Measurements from ENCODE around the gene SLC16A12. TPM values are rescaled to one million over a fixed set of nuclear protein-coding genes. Genes with fewer than 3 reads are reported as not detected.

The SLC16A12 gene
- total and polyA plus RNA-seq, 2 of the 4 experiments (the other 2 are of a cell fraction) = 1.4 to 1.6 TPM

- Histone ChIP-seq H3K23ac (ENCODE audit: low read depth, low read length) (no peak overlapping the region), H3K9me3 (ENCODE audit: control insufficient read depth, insufficient read depth, low read length) (peaks cover 3% of the 10 kb centered on the region; the same call in 1 of the 2 replicates), H3K9me1 (ENCODE audit: insufficient read depth, low read length) (peaks cover 8% of the 10 kb centered on the region), H3K9ac (ENCODE audit: low read depth, low read length) (no peak overlapping the region), H2AK9ac (replicated peaks; ENCODE audit: low read depth, low read length, poor library complexity) (no peak overlapping the region), H3K18ac (ENCODE audit: low read depth, low read length) (peak overlapping the region; percentile 79), H3K4me1 (ENCODE audit: control insufficient read depth, insufficient read depth, low read length) (peaks cover 12% of the 10 kb centered on the region), H3K79me1 (ENCODE audit: low read depth in 1 of 2, low read length in 2 of 2) (no peaks in the 10 kb centered on the region; a peak in 1 of 4 replicates), H2BK15ac (ENCODE audit: low read depth, low read length) (no peak overlapping the region), H3K14ac (replicated peaks; ENCODE audit: low read depth, low read length) (no peak overlapping the region), H3K4ac (ENCODE audit: low read depth, low read length) (no peak overlapping the region), H2BK120ac (ENCODE audit: low read depth, low read length) (peak overlapping the region; percentile 44; the same call in 1 of the 2 replicates), H2AK5ac (ENCODE audit: low read depth, low read length) (no peak overlapping the region), H4K8ac (ENCODE audit: low read depth in 2 of 2, low read length in 2 of 2) (peak overlapping the region in 1 of 2 experiments; percentile 45; a peak in 1 of 4 replicates), H4K5ac (ENCODE audit: low read depth, low read length) (peak overlapping the region; percentile 49), H3K56ac (ENCODE audit: extremely low read depth, insufficient read depth, low read length) (no peak overlapping the region), H2AFZ (replicated peaks; ENCODE audit: low read length, poor library complexity) (no peak overlapping the region), H4K20me1 (ENCODE audit: insufficient read depth, low read length) (no peaks in the 10 kb centered on the region), H3K4me2 (ENCODE audit: low read depth, low read length) (peak overlapping the region; percentile 46; the same call in 1 of the 2 replicates), H3K36me3 (ENCODE audit: control insufficient read depth, insufficient read depth, low read length) (no peaks in the 10 kb centered on the region), H3K27ac (ENCODE audit: insufficient read depth, low read length) (peak overlapping the region; percentile 24; the same call in 1 of the 2 replicates), H3K4me3 (ENCODE audit: insufficient read depth, low read depth, low read length) (no peak overlapping the region), H4K91ac (ENCODE audit: insufficient read depth, low read depth, low read length) (no peak overlapping the region), H2BK5ac (ENCODE audit: low read depth, low read length, poor library complexity, severe bottlenecking) (peak overlapping the region; percentile 93), H3K27me3 (ENCODE audit: control insufficient read depth, insufficient read depth, low read length) (no peaks in the 10 kb centered on the region), H2BK20ac (ENCODE audit: low read depth, low read length) (peak overlapping the region; percentile 11; the same call in 1 of the 2 replicates)
- BruUV-seq (replicated peaks) = no TSS peak
- ChIA-PET POLR2A (ENCODE audit: unreplicated experiment) (no interaction called here), CTCF (interaction anchor here (0.9 to 1.2 kb wide), 2 partner anchors 9 to 580 kb away, joined by 3 read pairs; no protein-coding TSS in a partner anchor)
- no peak for TF ChIP-seq CHD1 (IDR thresholded peaks at IDR 0.05; ENCODE audit: low read depth, low read length)
- no peak for TF ChIP-seq USF2 (IDR thresholded peaks at IDR 0.05; ENCODE audit: low read depth, low read length)
- peak; percentile 74; the same call in 1 of the 2 replicates for TF ChIP-seq NFE2L2 (IDR thresholded peaks at IDR 0.05; ENCODE audit: low read depth, low read length)
- TF ChIP-seq CEBPB (IDR thresholded peaks at IDR 0.05; ENCODE audit: low read depth, low read length) = peak; percentile 99
- no peak for TF ChIP-seq MXI1 (IDR thresholded peaks at IDR 0.05; ENCODE audit: borderline replicate concordance, low read depth, low read length)
- TF ChIP-seq SMC3 (IDR thresholded peaks at IDR 0.05; ENCODE audit: low read depth, low read length) = no peak
- TF ChIP-seq, protein P1, sequence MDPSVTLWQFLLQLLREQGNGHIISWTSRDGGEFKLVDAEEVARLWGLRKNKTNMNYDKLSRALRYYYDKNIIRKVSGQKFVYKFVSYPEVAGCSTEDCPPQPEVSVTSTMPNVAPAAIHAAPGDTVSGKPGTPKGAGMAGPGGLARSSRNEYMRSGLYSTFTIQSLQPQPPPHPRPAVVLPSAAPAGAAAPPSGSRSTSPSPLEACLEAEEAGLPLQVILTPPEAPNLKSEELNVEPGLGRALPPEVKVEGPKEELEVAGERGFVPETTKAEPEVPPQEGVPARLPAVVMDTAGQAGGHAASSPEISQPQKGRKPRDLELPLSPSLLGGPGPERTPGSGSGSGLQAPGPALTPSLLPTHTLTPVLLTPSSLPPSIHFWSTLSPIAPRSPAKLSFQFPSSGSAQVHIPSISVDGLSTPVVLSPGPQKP (IDR thresholded peaks at IDR 0.05; ENCODE audit: borderline replicate concordance, low read depth, low read length) = no peak
- peak; percentile 91 for TF ChIP-seq MAFK (IDR thresholded peaks at IDR 0.05; ENCODE audit: low read depth, low read length)
- peak; percentile 80; the same call in 1 of the 2 replicates for TF ChIP-seq FOS (IDR thresholded peaks at IDR 0.05; ENCODE audit: low read depth, low read length)
- TF ChIP-seq POLR2A (IDR thresholded peaks at IDR 0.05; ENCODE audit: low read depth, low read length) = no peak
- TF ChIP-seq RFX5 (IDR thresholded peaks at IDR 0.05; ENCODE audit: low read depth, low read length) = no peak
- no peak for TF ChIP-seq RCOR1 (IDR thresholded peaks at IDR 0.05; ENCODE audit: insufficient replicate concordance, low read length)
- TF ChIP-seq MAZ (IDR thresholded peaks at IDR 0.05; ENCODE audit: borderline replicate concordance, low read depth, low read length) = no peak
- TF ChIP-seq, protein P2, sequence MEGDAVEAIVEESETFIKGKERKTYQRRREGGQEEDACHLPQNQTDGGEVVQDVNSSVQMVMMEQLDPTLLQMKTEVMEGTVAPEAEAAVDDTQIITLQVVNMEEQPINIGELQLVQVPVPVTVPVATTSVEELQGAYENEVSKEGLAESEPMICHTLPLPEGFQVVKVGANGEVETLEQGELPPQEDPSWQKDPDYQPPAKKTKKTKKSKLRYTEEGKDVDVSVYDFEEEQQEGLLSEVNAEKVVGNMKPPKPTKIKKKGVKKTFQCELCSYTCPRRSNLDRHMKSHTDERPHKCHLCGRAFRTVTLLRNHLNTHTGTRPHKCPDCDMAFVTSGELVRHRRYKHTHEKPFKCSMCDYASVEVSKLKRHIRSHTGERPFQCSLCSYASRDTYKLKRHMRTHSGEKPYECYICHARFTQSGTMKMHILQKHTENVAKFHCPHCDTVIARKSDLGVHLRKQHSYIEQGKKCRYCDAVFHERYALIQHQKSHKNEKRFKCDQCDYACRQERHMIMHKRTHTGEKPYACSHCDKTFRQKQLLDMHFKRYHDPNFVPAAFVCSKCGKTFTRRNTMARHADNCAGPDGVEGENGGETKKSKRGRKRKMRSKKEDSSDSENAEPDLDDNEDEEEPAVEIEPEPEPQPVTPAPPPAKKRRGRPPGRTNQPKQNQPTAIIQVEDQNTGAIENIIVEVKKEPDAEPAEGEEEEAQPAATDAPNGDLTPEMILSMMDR (conservative IDR thresholded peaks at IDR 0.05; ENCODE audit: low read depth, low read length) = no peak
- no peak for TF ChIP-seq RAD21 (IDR thresholded peaks at IDR 0.05; ENCODE audit: low read length)
- TF ChIP-seq BHLHE40 (IDR thresholded peaks at IDR 0.05; ENCODE audit: low read depth, low read length) = no peak
- dilution Hi-C loops (cut with HindIII; ENCODE audit: low sequenced_read_pairs, unreplicated experiment) = no loop called here
- in situ Hi-C loops (cut with MboI; ENCODE audit: low sequenced_read_pairs) = no loop called here
- ATAC-seq (ENCODE audit: low read depth) (peak; percentile 79), DNase-seq (peak; percentile 93)
- WGBS, 2 experiments (ENCODE audit: extremely low coverage in 2 of 2, insufficient read length in 1 of 2) = no CpG with 5 or more reads among the region's 3 CpGs
- intact Hi-C loops (cut with micrococcal nuclease) = loop anchor here (2.0 to 5.0 kb wide), 2 partner anchors 36 to 55 kb away; no protein-coding TSS in a partner anchor
Measured at GRCh38 chr10:89481662-89482061, 53.7 kb downstream of the SLC16A12 start.

Measured in IMR-90 (cell line).